ENCODE results near the gene CHERP. TPM values are rescaled to one million over a fixed set of nuclear protein-coding genes. Genes with fewer than 3 reads are reported as not detected.

The CHERP gene

Small RNAs within 50 kb of the gene (small RNA-seq; reads per million reads assigned to genes)
- gene RN7SL146P (ENCODE audit: insufficient read depth), result not detected

Measured in mesendoderm (in vitro differentiated cells).